HG02884 (cell line): ENCODE results near the gene OPN4.

ENCODE experiments used
- ATAC-seq: cut with Tn5 transposase; IDR thresholded peaks from one replicate; pipeline ENCODE4 v1.9.1; 2021; ENCODE audit warnings: mild to moderate bottlenecking, moderate library complexity; ENCODE audit not compliant: unreplicated experiment

Gene OPN4

GRCh38 chr10:86661161-86662025 lies 7.0 kb downstream of the OPN4 start:
- no peak for ATAC-seq

- ATAC-seq, result no peak
These were observed 8.1 kb downstream of the OPN4 start for GRCh38 chr10:86662186-86663045.

- no peak for ATAC-seq
These were observed 8.6 kb downstream of the OPN4 start for GRCh38 chr10:86663046-86663345.

- no peak for ATAC-seq
These were observed 9.4 kb downstream of the OPN4 start for GRCh38 chr10:86663576-86664339.

- ATAC-seq, result no peak
These were observed 10.2 kb downstream of the OPN4 start for GRCh38 chr10:86664341-86665217.

DNA sequence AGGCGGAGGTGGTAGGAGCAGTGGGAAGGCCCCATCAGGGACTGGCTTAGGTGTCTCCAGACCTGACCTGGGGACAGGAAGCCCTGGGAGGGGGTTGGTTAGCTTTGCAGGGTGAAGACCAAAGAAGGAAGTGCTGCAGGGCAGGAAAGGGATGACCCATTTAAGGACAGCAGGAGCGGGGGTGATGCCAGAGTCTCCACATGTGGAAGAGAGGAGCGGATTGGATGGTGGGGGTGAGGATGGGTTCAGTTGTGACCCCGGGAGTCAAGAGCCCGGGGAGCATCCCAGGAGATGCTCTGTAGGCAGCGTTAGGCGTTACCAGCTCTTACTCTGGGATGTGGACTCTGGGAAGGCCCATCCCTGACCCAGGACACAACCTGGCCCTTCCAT lies 10.9 kb downstream of the OPN4 start:
- ATAC-seq, result no peak

DNA sequence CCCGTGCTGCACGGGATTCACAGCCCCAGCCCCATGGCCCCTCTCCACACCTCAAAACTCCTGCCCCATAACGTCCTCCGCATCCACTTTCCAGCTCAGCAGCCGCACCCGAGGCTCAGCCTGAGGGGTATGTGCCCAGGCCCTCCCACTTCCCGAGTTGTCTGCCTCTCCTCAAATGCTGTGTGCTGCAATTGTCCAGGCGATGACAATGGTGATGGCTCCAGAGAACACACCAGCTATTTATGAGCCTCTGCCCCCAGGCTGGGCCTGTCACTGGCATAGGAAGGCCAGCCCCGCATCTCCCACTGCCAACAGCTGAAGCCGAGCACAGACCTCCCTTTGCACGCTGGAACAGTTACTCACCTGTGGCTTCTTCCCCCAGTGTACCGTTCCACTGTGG lies 11.5 kb downstream of the OPN4 start:
- ATAC-seq, result no peak

- ATAC-seq, result no peak
These were observed 12.2 kb downstream of the OPN4 start for GRCh38 chr10:86666538-86666937.

- no peak for ATAC-seq
These were observed 13.3 kb downstream of the OPN4 start for GRCh38 chr10:86667421-86668181.

DNA sequence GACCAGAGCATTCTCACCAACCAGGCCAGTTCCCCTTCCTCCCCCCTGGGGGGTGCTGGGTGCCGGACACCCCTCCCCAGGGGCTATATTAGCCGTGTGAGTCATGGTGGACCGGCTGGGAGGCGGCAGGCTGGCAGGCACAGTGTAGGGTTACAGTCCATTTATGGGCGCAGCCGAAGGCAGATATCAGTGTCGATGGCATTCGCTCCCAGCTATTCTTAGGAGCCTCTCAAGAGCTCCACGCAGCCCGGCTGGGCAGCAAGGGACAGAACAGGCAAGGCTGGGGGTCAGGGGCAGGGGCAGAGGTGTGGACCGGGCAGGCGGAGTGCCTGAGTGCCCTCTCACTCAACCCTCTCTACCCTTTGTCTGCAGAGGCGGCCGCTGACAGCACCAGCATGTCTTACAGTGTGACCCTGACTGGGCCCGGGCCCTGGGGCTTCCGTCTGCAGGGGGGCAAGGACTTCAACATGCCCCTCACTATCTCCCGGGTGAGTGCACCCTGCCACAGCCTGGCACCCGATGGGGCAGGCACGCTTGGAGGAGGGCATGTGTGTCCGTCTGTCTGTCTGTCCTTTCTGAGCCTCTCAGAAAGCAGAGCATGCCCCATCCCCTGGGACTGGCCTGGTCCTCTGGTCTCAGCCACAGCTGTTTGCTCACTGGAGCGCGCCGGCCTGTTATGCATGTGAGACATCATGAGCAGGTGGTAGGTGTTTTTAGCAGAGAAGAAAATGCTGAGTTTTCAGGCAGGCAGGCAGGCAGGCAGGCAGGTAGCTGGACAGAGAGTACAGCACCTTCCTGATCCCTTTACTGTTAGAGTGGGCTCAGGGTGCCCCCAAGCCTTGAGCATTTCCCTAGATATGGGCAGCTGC lies 14.2 kb downstream of the OPN4 start, which contains the start of gene LDB3:
Gene LDB3 (plus strand): TSS at position 215 of the 869 bp plus-strand sequence. CDS start 181 bp downstream, at position 396.
- no peak for ATAC-seq

- ATAC-seq, result no peak
These were observed 16.0 kb downstream of the OPN4 start for GRCh38 chr10:86670290-86670811.

DNA sequence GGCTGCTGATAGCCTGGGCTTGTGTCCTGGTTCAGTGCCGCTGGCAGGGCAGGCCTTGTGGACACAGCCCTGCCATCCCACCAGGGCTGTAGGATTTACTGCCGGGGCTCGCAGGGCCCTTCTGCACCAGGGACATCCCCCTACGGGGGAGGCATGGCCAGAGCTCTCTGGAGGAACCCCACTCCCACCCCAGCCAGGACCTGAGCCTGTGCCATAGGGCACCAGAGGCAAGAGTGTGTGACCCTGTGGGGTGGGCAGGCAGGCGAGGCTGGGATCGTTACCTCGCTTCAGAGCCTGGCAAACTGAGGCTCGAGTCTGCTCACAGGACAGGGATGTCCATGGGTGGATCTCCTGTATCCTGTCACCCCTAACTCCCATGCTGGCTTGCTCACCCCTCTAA lies 16.5 kb downstream of the OPN4 start:
- no peak for ATAC-seq

DNA sequence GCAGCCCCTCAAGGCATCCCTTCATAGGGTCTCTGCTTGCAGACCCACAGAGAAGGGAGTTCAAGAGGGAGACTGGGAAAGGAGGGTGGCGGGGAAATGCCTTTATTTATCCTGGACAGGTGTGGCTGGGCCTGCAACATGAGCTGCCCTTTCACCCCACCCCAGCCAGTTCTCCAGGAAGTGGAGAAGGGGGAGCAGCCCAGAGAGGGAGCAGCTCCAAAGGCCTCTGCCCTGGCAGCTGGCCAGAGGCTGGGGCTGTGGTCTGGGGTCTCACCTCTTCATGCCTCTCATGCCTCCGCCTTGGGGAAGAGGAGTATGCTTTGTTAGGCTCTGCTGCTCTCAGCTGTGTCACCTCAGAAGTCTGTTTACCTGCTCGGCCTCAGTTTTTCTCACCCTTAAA lies 17.1 kb downstream of the OPN4 start:
- no peak for ATAC-seq

DNA sequence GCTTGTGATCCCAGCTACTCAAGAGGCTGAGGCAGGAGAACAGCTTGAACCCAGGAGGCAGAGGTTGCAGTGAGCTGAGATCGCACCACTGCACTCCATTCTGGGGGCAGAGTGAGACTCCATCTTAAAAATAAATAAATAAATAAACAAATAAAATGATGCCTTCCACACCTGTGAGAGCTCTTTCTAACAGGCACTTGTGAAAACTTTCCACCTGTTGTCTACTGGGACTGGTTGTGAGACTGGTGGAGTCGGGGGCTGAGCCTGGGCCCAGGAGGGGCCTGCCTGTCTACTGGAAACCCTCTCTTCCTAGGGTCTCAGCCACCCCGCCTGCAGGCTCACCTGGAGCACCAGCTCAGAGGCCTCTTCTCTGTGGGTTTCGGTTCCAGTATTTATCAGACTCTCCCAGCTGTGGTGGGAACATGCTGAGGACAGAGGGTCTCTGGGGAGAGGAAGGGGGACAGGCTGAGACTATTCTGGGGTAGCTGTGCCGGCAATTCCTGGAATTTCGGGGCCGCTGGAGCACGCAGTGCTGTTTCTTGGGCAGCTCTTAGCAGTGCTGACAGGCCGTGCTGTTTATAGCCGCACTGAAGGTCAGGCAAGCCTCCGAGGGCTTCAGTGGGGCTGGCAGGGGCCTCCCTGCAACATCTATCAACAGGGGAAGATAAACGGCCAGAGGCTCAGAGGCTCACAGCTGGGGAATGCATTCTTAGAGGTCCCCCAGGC lies 17.8 kb downstream of the OPN4 start:
- no peak for ATAC-seq

GRCh38 chr10:86673216-86673826 lies 19.0 kb downstream of the OPN4 start:
- no peak for ATAC-seq

DNA sequence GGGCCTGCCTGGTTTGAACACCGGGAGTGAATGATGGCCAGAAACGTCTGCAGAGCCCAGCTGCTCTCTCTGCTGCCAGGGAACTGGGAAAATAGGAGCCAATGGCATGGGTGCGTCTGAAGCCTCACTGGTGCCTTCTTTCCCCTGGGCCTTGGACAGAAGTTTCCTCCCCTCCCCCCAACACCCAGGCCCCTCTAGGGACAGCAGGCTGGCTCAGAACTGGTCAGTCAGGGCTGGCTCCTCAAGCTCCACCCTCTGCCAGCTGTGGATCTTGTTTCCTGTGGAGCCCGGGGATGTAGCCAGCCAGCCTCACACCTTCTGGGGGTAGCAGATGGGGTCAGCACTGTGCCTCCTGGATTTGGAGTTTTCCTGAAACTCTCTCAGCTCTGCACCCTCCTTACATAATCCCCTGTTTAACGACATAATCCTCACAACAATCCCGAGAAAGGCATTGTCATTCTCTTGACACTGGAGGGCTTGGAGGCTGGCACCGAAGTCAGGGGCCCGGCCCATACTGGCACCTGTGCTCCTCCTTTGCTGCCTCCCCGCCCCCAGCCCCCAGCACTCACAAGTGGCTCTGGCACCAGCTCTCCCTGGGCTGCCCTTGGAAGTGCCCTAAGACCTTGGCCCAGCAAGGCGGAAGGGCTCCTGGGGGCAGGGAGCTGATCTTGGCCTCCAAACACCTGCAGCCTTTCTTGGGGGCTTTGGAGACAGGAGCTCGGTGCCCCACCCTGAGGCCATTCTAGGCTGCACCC lies 19.7 kb downstream of the OPN4 start:
- ATAC-seq, result no peak

- no peak for ATAC-seq
These were observed 20.6 kb downstream of the OPN4 start for GRCh38 chr10:86674912-86675311.
